Stomach (tissue), 4 donors: ENCODE results near the gene KIF17.

Source experiments
- EP300 ChIP-seq: sonication (generic); formaldehyde crosslinking; IDR thresholded peaks from one replicate; pipeline ENCODE4 v1.6.1; 2017; ENCODE audit warnings: antibody characterized with exemption
- POLR2AphosphoS5 ChIP-seq, 3 donors: sonication (generic); formaldehyde crosslinking; IDR thresholded peaks; one replicate each; pipeline ENCODE4 v1.6.1; 2016; ENCODE audit warnings: antibody characterized with exemption in 3 of 3
- TF ChIP-seq, protein P1 (sequence below), 7 experiments: fragments of 450-650 bp in 4 of 7; fragments of 200-600 bp in 3 of 7; sonication (generic) in 3 of 7; IDR thresholded peaks; one replicate each; pipeline ENCODE4 v1.5.1; 2016 to 2019; ENCODE audit warnings: antibody characterized with exemption in 7 of 7, control low read depth in 2 of 7, mild to moderate bottlenecking in 1 of 7

DNA sequence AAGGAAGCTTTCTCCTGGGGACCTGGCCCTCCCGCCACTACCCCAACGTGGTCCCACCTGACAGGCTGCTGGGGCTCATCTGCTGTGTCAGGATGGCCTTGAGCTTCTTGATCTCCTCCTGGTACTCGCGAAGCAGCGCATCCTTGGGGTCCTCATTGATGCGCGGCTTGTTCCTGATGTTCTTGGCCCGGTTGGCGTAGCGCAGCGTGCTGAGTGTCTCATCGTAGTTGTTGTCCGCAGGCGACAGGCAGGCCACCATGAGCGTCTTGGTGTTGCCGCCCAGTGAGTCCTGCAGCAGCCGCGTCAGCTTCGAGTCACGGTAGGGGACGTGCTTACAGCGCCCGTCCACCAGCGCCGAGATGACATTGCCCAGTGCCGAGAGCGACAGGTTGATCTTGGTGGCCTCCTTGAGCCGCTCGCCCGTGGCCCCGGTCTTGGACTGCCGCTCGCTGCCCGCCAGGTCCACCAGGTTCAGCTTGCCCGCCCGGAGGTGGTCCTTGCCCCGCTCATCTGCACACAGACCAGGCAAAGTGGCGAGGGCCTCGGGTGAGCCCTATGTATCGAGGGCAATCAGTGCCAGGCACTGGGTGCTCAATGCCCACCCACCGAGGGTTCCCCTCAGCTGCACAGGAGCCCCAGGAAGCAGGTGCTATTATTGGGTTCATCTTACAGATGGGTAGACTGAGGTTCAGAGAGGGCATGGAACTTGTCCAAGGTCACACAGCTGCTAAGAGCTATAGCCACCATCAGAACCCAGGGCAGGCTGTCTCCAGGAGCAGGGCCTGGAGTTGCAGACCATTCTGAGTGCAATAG, 13.2 kb downstream of the KIF17 start:
- TF ChIP-seq POLR2AphosphoS5 (IDR thresholded peaks at IDR 0.05) = no peak
- TF ChIP-seq, protein P1, sequence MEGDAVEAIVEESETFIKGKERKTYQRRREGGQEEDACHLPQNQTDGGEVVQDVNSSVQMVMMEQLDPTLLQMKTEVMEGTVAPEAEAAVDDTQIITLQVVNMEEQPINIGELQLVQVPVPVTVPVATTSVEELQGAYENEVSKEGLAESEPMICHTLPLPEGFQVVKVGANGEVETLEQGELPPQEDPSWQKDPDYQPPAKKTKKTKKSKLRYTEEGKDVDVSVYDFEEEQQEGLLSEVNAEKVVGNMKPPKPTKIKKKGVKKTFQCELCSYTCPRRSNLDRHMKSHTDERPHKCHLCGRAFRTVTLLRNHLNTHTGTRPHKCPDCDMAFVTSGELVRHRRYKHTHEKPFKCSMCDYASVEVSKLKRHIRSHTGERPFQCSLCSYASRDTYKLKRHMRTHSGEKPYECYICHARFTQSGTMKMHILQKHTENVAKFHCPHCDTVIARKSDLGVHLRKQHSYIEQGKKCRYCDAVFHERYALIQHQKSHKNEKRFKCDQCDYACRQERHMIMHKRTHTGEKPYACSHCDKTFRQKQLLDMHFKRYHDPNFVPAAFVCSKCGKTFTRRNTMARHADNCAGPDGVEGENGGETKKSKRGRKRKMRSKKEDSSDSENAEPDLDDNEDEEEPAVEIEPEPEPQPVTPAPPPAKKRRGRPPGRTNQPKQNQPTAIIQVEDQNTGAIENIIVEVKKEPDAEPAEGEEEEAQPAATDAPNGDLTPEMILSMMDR (IDR thresholded peaks at IDR 0.05) = no peak
- no peak for TF ChIP-seq EP300
